Vagina (tissue), 2 donors: Measurements from ENCODE around the gene PIAS1. TPM values are rescaled to one million over a fixed set of nuclear protein-coding genes. Genes with fewer than 3 reads are reported as not detected.

ENCODE experiments used
- DNase-seq, 2 donors: peaks; one replicate each; pipeline ENCODE4 v3.0.0-alpha.2; 2017; ENCODE audit errors: extremely low spot score in 2 of 2
- H3K27ac ChIP-seq: fragments of 200-600 bp; sonication (generic); one replicate; pipeline ENCODE4 v1.5.1; 2019
- H3K27me3 ChIP-seq: fragments of 200-600 bp; sonication (generic); one replicate; pipeline ENCODE4 v1.5.1; 2019
- H3K36me3 ChIP-seq, 2 donors: fragments of 200-600 bp; sonication (generic); one replicate each; pipeline ENCODE4 v1.5.1; 2017 to 2019
- H3K4me1 ChIP-seq: fragments of 200-600 bp; sonication (generic); one replicate; pipeline ENCODE4 v1.5.1; 2019
- H3K4me3 ChIP-seq, 2 donors: fragments of 200-600 bp; sonication (generic); 1 replicate in 1 of 2; 2 replicates in 1 of 2; pipeline ENCODE4 v1.5.1; 2016 to 2019
- H3K9me3 ChIP-seq: fragments of 200-600 bp; sonication (generic); one replicate; pipeline ENCODE4 v1.5.1; 2019
- POLR2A ChIP-seq, 2 donors: fragments of 450-650 bp; IDR thresholded peaks; one replicate each; pipeline ENCODE4 v1.6.1; 2017; ENCODE audit warnings: antibody characterized with exemption in 2 of 2, mild to moderate bottlenecking in 2 of 2, moderate library complexity in 2 of 2
- POLR2AphosphoS5 ChIP-seq, 2 donors: sonication (generic); formaldehyde crosslinking; IDR thresholded peaks; one replicate each; pipeline ENCODE4 v1.9.0; 2017; ENCODE audit warnings: antibody characterized with exemption in 2 of 2, mild to moderate bottlenecking in 2 of 2, low read depth in 1 of 2; ENCODE audit not compliant: insufficient read depth in 1 of 2
- intact Hi-C: fragments of 100-400 bp; cut with DNase I; formaldehyde crosslinking; loops from one replicate; pipeline ENCODE4 v1.15.1; 2023
- total RNA-seq: library from RNA; depleted of rRNA; stranded (reverse); fragments of >200 nt; gene quantifications from one replicate; pipeline ENCODE4 v1.2.3, GENCODE V29; 2016
- TF ChIP-seq, protein P1 (sequence below), 3 experiments: fragments of 450-650 bp in 2 of 3; fragments of 200-600 bp in 1 of 3; sonication (generic) in 1 of 3; IDR thresholded peaks; one replicate each; pipeline ENCODE4 v1.5.1; 2017 to 2019; ENCODE audit warnings: antibody characterized with exemption in 3 of 3, mild to moderate bottlenecking in 2 of 3, moderate library complexity in 2 of 3

Gene PIAS1
- total RNA-seq, 1 donor from 2014 or later, result 88.1 TPM

- Histone ChIP-seq H3K4me3 (no peak overlapping the region), H3K36me3 (peaks cover 0 to 18% of the 10 kb centered on the region in 2 donors), H3K27ac (no peak overlapping the region), H3K4me1 (peaks cover 15% of the 10 kb centered on the region), H3K9me3 (peaks cover 12% of the 10 kb centered on the region), H3K27me3 (no peaks in the 10 kb centered on the region)
- DNase-seq, result no peak
- intact Hi-C loops, result no loop called here
- TF ChIP-seq POLR2AphosphoS5 (IDR thresholded peaks at IDR 0.05; ENCODE audit: insufficient read depth in 1 of 2, low read depth in 1 of 2) (no peak), POLR2A (IDR thresholded peaks at IDR 0.05) (no peak)
- TF ChIP-seq, protein P1, sequence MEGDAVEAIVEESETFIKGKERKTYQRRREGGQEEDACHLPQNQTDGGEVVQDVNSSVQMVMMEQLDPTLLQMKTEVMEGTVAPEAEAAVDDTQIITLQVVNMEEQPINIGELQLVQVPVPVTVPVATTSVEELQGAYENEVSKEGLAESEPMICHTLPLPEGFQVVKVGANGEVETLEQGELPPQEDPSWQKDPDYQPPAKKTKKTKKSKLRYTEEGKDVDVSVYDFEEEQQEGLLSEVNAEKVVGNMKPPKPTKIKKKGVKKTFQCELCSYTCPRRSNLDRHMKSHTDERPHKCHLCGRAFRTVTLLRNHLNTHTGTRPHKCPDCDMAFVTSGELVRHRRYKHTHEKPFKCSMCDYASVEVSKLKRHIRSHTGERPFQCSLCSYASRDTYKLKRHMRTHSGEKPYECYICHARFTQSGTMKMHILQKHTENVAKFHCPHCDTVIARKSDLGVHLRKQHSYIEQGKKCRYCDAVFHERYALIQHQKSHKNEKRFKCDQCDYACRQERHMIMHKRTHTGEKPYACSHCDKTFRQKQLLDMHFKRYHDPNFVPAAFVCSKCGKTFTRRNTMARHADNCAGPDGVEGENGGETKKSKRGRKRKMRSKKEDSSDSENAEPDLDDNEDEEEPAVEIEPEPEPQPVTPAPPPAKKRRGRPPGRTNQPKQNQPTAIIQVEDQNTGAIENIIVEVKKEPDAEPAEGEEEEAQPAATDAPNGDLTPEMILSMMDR (IDR thresholded peaks at IDR 0.05), result no peak
Observed at GRCh38 chr15:68098465-68098864, 44.4 kb downstream of the PIAS1 start.

GRCh38 chr15:68100194-68100593 lies 46.1 kb downstream of the PIAS1 start:
- H3K9me3 ChIP-seq, result peaks cover 15% of the 10 kb centered on the region
- TF ChIP-seq, protein P1 (IDR thresholded peaks at IDR 0.05), result no peak
- TF ChIP-seq POLR2A (IDR thresholded peaks at IDR 0.05) (no peak), POLR2AphosphoS5 (IDR thresholded peaks at IDR 0.05; ENCODE audit: insufficient read depth in 1 of 2, low read depth in 1 of 2) (no peak)
- peaks cover 0 to 22% of the 10 kb centered on the region in 2 donors for H3K36me3 ChIP-seq
- no peak overlapping the region for H3K4me3 ChIP-seq
- intact Hi-C loops, result no loop called here
- no peak overlapping the region for H3K27ac ChIP-seq
- H3K27me3 ChIP-seq, result no peaks in the 10 kb centered on the region
- no peak for DNase-seq
- H3K4me1 ChIP-seq, result peaks cover 15% of the 10 kb centered on the region

GRCh38 chr15:68103603-68104002 lies 49.5 kb downstream of the PIAS1 start:
- no peaks in the 10 kb centered on the region for H3K27me3 ChIP-seq
- H3K27ac ChIP-seq, result no peak overlapping the region
- DNase-seq, result no peak
- TF ChIP-seq POLR2A (IDR thresholded peaks at IDR 0.05) (no peak), POLR2AphosphoS5 (IDR thresholded peaks at IDR 0.05; ENCODE audit: insufficient read depth in 1 of 2, low read depth in 1 of 2) (no peak)
- TF ChIP-seq, protein P1 (IDR thresholded peaks at IDR 0.05), result no peak
- H3K4me1 ChIP-seq, result peaks cover 36% of the 10 kb centered on the region
- H3K4me3 ChIP-seq, result no peak overlapping the region
- intact Hi-C loops, result no loop called here
- H3K9me3 ChIP-seq, result peaks cover 4% of the 10 kb centered on the region
- H3K36me3 ChIP-seq, result peaks cover 0 to 8% of the 10 kb centered on the region in 2 donors

DNA sequence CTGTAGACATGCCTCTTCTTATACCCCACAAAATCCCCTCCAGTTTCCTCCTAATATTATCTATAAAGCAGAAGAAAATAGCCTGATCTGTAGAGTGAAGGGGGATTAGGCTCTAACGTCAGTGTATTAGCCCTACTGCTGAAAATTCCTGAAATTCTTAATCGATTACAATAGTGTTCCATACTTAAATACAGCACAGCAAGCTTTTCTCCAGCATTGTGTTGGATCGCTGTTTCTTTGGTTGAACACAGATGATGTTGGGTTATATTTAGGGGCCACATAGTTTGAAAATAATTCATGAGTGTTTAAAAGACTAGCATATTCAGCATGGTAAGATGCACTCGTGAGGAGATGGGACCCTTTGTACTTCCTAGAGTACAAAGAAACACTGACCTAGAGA lies 52.5 kb downstream of the PIAS1 start:
- no peak overlapping the region for H3K4me3 ChIP-seq
- TF ChIP-seq POLR2A (IDR thresholded peaks at IDR 0.05) (no peak), POLR2AphosphoS5 (IDR thresholded peaks at IDR 0.05; ENCODE audit: insufficient read depth in 1 of 2, low read depth in 1 of 2) (no peak)
- TF ChIP-seq, protein P1 (IDR thresholded peaks at IDR 0.05), result no peak
- H3K27ac ChIP-seq, result no peak overlapping the region
- peaks cover 4% of the 10 kb centered on the region for H3K9me3 ChIP-seq
- peaks cover 24% of the 10 kb centered on the region for H3K4me1 ChIP-seq
- intact Hi-C loops, result no loop called here
- no peak for DNase-seq
- no peaks in the 10 kb centered on the region for H3K27me3 ChIP-seq
- peaks cover 0 to 8% of the 10 kb centered on the region in 2 donors for H3K36me3 ChIP-seq

- TF ChIP-seq, protein P1 (IDR thresholded peaks at IDR 0.05), result no peak
- no peak overlapping the region for H3K4me3 ChIP-seq
- DNase-seq, result no peak
- peaks cover 0 to 8% of the 10 kb centered on the region in 2 donors for H3K36me3 ChIP-seq
- H3K27me3 ChIP-seq, result no peaks in the 10 kb centered on the region
- no peak overlapping the region for H3K27ac ChIP-seq
- H3K4me1 ChIP-seq, result peaks cover 21% of the 10 kb centered on the region
- intact Hi-C loops, result no loop called here
- peaks cover 4% of the 10 kb centered on the region for H3K9me3 ChIP-seq
Observed at GRCh38 chr15:68107142-68107541, 53.0 kb downstream of the PIAS1 start.
